22Rv1 (cell line): ENCODE measurements around the gene ART4.

Experiments
- H3K27ac ChIP-seq: fragments of 450-650 bp; 2 replicates; pipeline ENCODE4 v1.5.1; 2017
- CTCF ChIP-seq: fragments of 450-650 bp; IDR thresholded peaks from 2 replicates; pipeline ENCODE4 v1.5.1; 2017; ENCODE audit warnings: mild to moderate bottlenecking
- ZFX ChIP-seq: fragments of 450-650 bp; IDR thresholded peaks from 2 replicates; pipeline ENCODE4 v1.6.1; 2017; ENCODE audit warnings: antibody characterized with exemption, borderline replicate concordance

ART4 gene

GRCh38 chr12:14883686-14884085, 40.4 kb upstream of the ART4 start:
- no peak overlapping the region for H3K27ac ChIP-seq
- TF ChIP-seq CTCF (no peak), ZFX (no peak)

GRCh38 chr12:14880890-14881453, 37.6 kb upstream of the ART4 start:
- TF ChIP-seq CTCF (no peak), ZFX (no peak)
- no peak overlapping the region for H3K27ac ChIP-seq

DNA sequence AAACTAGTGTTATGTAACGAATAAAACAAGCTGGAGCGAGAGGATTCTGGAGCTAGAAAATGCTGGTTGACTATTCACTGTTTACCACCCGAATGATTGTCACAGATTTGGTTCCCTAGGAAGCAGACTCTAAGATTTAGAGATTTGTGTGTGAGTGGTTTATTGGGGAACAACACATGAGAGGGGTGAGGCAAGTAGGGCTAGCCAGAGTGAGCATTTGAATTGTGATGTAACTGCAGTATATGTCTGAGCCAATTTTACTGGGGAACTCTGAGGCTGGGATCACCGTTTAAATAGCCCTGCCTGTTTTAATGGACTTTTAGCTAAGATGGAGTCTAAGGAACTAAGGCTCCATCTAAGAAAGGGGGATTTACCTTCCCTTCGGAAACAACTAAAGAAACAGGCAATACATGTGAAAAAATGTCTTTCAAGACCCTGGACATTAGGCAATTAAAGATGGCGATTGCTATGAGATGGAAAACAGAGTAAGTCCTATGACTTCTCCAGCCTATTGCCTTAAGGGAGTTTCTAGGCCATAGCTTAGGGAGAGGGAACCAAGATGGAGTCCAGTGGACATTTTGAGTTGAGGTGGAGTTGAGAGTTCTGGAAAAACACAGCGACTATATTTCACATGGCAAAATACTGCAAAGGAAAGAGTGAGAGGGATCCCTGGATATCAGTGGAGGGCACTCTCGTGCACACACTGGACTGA, 36.1 kb upstream of the ART4 start:
- no peak for TF ChIP-seq CTCF
- TF ChIP-seq ZFX: no peak
- no peak overlapping the region for H3K27ac ChIP-seq

- no peak overlapping the region for H3K27ac ChIP-seq
Measured at GRCh38 chr12:14878488-14878887, 35.2 kb upstream of the ART4 start.

DNA sequence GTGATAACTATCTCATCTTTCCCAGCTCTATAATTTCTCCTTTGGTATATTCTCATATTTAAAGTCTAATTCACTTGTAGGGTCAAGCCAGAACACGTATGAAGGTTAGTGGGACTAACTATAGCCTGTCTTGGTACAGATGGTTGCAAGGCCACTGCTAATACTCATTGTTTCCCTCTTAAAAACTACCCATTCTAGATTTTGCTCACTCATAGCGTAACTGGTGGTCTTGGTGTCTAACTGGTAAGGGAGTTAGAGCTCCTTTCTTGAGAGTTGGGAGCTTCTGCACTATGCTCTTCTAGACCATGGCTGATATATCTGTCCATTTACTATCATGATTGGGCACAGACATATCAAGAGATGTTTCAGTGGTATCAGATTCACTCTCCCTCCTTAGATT, 33.5 kb upstream of the ART4 start:
- no peak overlapping the region for H3K27ac ChIP-seq
- TF ChIP-seq ZFX (no peak), CTCF (no peak)

More at GRCh38 chr12:14878488-14878887, 35.2 kb upstream of the ART4 start:
- TF ChIP-seq ZFX: no peak

- no peak overlapping the region for H3K27ac ChIP-seq
- TF ChIP-seq ZFX: no peak
- no peak for TF ChIP-seq CTCF
Measured at GRCh38 chr12:14874882-14875281, 31.6 kb upstream of the ART4 start.

DNA sequence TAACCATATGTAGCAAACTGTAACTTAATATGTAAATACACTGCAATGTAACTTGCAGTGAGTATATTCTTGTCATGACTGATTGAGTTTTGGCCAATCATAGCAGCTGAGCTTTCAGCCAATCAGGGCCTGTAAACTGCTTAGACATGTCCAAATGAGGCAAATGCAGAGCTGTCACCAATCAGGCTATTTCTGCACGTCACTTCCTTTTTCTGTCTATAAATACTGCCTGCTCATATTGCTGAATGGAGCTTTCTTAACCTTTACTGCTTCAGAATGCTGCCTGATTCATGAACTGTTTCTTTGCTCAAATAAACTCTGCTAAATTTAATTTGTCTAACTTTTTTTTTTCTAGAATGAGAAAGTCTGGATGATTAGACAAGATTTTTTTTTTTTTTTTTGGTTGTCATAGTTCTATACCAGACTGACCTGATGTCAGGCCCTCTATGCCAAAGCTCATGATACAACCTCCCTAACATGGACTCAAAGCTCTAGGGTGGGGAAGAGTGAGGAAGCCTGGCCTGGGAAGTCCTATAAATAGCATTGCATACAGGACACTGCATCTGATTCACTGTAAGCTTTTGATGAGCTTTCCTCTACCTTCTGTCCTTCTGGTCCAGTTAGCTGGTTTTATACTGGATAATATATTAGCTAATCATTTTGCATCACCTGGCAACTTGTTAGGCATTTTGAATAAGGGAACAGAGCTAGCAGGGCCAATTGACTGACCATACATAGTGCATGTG, 30.3 kb upstream of the ART4 start:
- TF ChIP-seq CTCF: no peak
- TF ChIP-seq ZFX: no peak
- H3K27ac ChIP-seq: no peak overlapping the region
